ENCODE measurements around the gene DPP7.
A peak's percentile ranks its signal among the peaks of the same experiment; 100 is the strongest.

The DPP7 gene

DNA sequence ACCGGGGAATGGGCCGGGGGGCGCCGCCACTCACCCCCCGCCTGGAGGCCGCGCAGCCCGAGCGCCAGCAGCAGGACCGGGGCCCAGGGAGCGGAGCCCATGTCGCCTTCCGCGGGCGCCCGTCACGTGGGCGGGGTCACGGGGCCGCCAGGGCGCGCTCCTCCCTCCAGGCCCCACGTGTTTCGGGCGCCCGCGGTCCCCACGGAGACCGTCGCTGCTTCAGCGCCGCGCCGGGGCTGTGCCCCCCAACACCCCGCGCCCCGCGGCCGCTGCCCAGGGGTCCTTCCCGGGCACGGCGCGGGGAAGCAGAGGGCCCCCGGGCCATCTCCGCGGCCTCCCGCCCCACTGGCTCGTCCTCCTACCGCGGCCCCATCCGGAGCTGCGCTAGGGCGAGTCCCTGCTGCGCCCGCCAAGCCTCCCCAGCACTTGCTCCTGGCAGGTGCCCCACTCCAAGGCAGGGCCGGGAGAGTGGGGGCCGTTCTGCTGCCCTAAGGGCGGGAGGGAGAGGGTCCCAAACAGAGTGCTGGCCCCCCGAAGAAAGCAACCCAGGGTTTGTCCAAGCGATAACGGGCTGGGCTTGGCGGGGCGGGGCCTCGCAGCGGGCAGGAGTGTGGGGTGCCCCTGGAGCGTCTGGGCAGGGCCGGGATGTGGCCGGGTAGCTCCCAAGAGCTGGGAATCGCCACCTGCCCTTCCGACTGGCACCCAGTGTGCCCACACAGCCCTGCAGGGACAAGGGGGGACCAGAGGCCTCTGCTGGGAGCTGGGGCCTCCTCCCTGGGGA, at the start of gene DPP7:
Gene DPP7, minus strand, starts transcription at position 121 of the 781 bp plus-strand sequence. Its CDS starts 20 bp downstream, at position 101.
- DNase-seq (ENCODE audit: low read depth) = peak; percentile 73

DNA sequence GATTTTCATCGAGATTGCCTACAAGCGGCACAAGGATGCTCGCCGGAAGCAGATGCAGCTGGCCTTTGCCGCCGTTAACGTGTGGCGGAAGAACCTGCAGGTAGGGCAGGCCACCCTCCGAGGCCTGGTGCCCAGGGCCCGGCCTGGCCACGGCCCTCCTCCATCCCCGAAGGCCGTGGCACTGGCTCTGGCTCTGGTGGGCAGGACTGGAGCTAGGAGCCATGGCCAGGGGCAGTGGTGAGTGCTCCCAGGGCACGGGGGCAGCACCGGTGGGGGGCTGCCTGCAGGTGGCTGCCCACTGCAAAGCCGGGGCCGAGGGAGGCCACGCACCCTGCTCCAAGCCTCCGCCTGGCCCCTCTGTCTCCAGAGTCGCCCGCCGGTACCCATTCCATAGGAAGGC, 49.3 kb upstream of the DPP7 start:
- no peak for DNase-seq (ENCODE audit: low read depth)

DNA sequence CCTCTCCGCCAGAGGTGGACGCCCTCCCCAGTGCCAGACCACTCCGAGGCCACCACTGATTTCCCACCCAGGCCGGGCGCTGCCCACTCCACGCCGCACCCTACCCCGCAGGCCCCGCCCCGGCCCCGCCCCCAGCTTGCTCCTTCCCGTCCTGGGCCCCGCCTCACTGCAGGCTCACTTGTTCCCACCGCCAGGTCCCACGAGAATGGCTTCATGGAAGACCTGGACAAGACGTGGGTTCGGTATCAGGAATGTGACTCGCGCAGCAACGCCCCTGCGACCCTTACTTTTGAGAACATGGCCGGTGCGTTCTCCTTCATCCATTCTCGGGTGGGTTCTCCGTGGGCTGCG, 48.8 kb upstream of the DPP7 start:
- DNase-seq (ENCODE audit: low read depth) = no peak

DNA sequence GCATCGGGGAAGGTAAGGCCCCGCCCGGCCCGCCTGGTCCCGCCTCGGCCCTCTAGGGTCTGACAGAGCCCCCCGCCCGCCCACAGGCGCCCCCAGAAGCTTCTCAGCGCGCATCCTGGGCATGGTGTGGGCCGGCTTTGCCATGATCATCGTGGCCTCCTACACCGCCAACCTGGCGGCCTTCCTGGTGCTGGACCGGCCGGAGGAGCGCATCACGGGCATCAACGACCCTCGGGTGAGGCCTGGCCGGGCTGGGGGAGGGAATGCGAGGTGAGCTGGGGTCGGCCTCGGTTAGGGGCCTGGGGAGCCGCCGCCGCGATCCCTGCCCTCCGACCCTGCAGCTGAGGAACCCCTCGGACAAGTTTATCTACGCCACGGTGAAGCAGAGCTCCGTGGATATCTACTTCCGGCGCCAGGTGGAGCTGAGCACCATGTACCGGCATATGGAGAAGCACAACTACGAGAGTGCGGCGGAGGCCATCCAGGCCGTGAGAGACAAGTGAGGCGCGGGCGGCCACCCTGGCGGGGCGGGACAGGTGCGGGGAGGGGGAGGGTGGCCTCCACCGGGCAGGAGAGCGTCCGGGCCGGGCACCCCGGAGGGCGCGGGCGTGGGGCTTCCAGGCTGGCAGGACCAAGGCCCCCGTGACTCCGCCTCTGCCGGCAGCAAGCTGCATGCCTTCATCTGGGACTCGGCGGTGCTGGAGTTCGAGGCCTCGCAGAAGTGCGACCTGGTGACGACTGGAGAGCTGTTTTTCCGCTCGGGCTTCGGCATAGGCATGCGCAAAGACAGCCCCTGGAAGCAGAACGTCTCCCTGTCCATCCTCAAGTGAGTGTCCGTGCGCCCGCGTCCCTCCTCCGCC, 48.2 kb upstream of the DPP7 start:
- DNase-seq (ENCODE audit: low read depth) = no peak

DNA sequence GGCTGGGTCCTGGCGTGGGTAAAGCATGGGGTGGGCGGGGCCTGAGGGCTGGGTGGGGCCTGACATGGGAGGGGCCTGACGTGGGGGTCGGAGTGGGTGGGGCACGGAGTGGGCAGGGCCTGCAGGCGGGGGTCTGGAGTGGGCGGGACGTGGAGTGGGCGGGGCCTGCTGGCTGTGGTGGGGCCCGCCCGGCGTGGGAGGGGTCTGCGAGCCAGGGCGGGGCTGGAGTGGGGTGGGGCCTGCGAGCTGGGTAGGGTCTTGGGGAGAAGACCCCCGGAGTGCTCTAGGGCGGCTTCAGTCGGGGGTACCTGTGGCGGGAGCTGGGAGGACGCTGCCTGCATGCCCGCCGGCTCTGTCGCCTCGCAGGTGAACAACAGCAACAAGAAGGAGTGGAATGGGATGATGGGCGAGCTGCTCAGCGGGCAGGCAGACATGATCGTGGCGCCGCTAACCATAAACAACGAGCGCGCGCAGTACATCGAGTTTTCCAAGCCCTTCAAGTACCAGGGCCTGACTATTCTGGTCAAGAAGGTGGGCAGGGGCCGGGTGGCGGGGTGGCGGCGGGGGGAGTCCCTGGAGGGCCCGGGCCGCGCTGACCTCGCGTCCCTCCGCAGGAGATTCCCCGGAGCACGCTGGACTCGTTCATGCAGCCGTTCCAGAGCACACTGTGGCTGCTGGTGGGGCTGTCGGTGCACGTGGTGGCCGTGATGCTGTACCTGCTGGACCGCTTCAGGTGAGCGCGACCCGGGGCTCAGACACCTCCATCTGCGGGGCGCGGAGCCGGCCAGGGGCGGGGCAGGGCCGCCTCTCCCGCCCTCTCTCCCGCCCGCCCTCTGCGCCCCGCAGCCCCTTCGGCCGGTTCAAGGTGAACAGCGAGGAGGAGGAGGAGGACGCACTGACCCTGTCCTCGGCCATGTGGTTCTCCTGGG, 47.3 kb upstream of the DPP7 start:
- DNase-seq (ENCODE audit: low read depth) = no peak

DNA sequence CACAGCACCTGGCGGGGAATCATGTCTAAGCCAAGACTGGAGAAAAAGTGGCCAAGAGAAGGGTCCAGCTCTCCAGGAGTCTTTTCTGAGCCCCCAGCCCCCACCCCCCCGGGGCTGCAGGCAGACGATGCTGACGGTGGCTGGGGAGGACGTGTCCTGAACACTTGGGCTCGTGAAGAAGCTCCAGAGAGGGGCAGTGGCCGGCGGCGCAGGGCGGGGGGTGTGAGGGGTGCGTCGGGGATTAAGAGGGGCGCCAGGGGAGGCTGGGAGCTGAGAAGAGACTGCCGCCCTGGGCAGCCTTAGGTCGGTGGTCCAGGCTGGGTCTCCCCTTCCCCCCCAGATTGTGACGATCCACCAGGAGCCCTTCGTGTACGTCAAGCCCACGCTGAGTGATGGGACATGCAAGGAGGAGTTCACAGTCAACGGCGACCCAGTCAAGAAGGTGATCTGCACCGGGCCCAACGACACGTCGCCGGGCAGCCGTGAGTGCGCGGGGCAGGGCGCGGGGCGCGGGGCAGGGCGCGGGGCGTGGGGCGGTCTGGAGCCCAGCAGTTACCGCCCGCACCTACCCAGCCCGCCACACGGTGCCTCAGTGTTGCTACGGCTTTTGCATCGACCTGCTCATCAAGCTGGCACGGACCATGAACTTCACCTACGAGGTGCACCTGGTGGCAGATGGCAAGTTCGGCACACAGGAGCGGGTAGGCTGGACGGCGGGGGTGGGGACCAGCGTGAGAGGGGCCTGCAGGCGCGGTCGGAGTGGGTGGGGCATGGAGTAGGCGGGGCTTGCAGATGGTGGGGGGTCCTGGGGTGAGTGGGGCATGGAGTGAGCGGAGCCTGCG, 46.4 kb upstream of the DPP7 start:
- no peak for DNase-seq (ENCODE audit: low read depth)

DNA sequence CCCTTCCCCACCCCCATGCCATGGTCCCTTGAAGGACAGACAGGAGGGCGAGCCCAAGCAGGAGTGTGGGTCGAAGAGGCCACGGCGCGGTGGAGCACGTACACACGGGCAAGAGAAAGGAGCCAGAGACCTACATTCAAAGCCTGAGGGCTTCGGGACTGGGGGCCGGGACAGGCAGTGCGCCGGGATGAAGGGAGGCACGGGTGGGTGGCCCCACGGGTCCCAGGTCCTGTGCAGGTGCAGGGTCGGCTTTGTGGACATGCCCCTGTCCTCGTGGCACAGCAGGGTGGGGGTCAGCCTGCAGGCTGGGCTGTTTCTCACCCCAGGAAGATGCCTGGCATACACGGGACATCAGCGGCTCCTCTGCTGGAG, 45.5 kb upstream of the DPP7 start:
- no peak for DNase-seq (ENCODE audit: low read depth)

DNA sequence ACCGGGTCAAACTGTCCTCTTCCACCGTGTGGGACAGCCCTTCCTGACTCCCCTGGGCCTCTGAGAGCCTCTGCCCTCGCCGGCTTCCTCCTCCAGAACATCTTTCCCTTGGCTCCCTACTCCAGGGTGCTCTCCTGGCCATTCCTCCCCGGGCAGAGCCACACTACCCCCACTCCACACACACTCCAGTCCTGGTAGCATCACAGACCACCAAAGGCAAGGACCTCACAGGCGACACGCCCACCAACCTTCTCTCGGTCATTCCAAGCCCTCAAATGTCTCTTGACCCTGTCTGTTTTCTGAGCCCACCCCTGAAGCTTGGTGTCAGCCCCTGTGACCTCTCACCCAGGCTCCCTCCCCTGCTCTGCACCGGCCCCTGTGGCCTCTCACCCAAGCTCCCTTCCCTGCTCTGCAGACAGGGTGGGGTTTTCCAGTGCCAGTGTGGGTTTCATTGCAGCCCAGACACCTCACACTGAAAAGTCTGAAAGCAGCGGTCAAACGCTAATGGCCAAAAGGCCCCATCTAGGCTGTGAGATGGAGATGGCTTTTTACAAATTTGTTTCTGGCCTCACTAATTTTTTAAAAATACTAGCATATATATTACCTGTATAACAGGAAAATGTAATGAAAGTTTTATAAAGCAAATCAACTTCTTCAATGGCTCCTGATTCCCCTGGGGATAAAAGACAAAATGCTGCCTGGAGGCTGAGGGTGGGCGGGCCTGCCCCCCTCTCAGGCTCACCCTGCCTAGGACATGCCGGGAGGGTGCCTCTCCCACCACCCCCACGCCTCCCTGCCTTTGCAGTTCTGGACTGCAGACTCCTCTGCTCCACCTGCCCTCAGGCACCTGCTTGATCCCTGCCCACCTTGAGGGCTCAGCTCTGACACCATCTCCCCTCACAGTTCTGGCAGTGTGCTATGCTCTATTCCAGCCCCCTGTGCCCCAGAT, 44.8 kb upstream of the DPP7 start:
- no peak for DNase-seq (ENCODE audit: low read depth)

DNA sequence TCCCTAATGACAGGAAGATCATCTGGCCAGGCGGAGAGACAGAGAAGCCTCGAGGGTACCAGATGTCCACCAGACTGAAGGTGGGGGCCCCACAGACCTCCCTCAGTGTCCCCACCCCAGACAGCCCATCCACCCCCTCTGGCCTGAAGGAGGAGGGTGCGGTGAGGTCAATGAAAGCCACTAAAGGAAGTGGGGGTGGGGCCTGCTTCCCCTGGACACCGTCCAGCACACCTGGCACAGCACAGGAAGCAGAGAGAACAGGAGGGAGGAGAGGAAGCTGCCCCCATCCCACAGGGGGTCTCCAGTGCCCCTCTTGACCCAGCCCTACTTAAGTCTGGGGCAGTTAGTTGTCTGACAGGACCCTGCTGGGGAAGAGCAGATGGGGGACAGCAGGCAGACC, 44.1 kb upstream of the DPP7 start:
- DNase-seq (ENCODE audit: low read depth) = no peak

DNA sequence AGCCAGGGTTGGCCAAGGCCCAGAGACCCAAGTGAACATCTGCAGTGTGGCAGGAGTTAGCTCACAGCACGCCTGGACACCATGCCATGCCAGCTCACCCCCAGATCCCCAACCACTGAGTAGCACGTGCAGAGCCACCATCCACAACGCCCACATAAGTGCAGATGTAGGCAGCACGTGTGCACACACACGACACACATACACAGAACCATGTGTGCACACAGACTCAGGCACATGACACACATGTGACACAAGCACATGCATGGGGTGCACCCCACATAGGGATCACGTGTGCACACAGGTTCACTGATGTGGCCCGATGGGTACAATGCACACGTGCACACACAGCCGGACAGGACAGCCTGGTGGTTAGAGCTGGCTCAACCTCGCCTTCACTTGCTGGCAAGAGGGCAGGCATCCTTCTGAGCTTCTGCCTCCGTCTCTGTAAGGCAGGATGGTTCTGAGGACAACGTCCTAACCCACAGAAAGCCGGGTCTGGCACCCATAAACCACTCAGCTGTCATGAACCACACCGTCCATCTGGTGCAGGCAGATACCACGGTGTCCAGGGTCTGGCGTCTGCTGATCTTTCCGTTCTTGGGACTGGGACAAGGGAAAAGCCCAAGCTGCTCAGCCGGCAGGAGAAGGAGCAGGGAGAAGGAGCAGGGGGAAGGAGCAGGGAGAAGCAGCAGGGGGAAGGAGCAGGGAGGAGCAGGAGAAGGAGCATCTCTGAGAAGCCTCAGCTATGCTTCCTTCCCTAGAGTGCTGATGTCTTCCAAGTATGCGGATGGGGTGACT, 43.3 kb upstream of the DPP7 start:
- DNase-seq (ENCODE audit: low read depth) = no peak

DNA sequence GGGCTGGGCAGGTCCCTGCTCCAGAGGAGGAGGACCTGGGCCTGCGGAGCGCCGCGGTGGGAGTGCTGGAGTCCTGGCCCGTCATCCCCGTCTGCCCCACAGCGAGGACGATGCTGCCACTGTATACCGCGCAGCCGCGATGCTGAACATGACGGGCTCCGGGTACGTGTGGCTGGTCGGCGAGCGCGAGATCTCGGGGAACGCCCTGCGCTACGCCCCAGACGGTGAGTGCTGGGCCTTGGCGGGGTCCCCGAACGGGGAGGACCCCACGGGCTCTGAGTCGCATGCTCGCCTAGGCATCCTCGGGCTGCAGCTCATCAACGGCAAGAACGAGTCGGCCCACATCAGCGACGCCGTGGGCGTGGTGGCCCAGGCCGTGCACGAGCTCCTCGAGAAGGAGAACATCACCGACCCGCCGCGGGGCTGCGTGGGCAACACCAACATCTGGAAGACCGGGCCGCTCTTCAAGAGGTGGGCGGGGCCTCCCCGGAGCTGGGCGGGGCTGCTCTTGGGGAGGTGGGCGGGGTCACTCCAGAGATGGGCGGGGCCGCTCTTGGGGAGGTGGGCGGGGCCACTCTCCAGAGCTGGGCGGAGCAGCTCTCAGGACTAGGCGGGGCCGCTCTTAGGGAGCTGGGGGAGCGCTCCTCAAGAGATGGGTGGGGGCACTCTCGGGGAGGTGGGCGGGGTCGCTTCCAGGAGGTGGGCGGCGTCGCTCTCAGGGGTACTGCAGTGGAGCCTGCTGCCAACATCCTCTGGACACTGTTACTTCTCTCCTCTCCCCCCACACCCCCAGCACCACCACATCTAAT, 42.2 kb upstream of the DPP7 start:
- DNase-seq (ENCODE audit: low read depth) = peak; percentile 40

DNA sequence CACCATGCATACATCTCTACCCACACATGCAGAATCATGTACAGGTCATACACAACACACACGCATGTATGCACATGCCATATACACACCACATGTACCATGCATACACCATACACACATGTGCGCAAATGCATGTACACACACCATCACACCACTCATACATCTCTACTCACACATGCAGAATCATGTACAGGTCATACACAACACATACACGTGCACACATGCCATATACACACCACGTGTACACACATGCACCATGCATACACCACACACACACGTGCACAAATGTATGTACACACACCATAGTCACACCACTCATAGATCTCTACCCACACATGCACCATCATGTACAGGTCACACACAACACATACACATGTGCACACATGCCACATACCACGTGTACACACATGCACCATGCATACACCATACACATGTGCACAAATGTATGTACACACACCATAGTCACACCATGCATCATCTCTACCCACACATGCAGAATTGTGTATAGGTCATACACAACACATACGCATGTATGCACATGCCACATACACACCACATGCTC, 38.4 kb upstream of the DPP7 start:
- DNase-seq (ENCODE audit: low read depth) = no peak

DNA sequence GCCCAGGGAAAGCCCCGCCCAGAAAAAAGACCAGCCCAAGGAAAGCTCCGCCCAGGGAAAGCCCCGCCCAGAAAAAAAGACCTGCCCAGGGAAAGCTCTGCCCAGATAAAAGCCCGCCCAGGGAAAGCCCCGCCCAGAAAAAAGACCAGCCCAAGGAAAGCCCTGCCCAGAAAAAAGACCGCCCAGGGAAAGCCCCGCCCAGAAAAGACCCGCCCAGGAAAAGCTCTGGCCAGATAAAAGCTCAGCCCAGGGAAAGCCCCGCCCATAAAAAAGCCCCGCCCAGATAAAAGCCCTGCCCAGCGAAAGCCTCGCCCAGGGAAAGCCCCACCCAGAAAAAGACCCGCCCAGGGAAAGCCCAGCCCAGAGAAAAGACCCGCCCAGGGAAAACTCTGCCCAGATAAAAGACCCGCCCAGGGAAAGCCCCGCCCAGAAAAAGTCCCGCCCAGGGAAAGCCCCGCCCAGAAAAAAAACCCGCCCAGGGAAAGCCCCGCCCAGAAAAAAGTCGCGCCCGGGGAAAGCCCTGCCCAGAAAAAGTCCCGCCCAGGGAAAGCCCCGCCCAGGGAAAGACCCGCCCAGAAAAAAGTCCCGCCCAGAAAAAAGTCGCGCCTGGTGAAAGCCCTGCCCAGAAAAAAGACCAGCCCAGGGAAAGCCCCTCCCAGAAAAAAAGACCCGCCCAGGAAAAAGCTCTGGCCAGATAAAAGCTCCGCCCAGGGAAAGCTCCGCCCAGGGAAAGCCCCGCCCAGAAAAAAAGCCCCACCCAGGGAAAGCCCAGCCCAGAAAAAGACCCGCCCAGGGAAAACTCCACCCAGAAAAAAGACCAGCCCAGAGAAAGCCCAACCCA, 36.3 kb upstream of the DPP7 start:
- no peak for DNase-seq (ENCODE audit: low read depth)

DNA sequence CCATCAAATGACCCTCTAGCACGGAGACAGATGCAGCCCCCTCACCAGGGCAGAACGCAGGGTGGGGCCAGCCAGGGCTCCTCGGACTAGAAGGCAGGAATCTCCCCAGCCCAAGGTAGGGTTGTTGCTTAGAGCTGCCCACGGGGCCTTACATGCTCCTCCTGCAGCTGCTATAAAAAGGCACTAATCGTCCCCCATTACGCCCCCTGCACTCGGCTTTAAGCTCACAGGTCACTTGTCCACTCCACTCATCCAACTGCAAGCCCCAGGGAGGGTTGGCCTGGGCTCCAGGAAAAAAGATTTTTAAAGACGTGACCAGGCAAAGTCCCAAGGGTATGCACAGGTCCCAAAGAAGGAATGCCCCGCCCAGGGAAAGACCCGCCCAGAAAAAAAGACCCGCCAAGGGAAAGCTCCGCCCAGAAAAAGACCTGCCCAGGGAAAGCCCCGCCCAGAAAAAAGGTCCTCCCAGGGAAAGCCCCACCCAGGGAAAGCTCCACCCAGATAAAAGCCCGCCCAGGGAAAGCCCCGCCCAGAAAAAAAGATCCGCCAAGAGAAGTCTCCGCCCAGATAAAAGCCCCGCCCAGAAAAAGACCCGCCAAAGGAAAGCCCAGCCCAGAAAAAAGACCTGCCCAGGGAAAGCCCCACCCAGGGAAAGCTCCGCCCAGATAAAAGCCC, 35.5 kb upstream of the DPP7 start:
- no peak for DNase-seq (ENCODE audit: low read depth)

DNA sequence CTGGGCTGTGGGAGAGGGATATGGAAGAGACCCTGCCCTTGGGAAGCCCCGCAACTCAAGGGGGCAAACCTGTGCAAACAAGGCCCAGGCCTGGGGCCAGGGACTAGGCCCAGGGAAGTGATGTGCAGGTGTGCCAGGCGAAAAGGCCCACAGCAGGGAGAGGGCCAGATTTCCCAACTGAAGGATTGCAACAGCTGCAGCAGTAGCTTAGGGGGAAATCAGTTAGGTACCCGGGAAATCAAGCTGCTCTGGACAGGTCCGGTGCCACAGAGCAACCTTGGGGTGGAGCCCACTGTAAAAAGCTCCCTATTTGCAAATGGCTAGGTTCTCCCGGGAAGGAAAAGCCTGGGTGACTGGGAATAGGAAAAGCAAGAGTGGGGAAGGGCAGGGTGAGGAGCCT, 34.8 kb upstream of the DPP7 start:
- DNase-seq (ENCODE audit: low read depth) = no peak

DNA sequence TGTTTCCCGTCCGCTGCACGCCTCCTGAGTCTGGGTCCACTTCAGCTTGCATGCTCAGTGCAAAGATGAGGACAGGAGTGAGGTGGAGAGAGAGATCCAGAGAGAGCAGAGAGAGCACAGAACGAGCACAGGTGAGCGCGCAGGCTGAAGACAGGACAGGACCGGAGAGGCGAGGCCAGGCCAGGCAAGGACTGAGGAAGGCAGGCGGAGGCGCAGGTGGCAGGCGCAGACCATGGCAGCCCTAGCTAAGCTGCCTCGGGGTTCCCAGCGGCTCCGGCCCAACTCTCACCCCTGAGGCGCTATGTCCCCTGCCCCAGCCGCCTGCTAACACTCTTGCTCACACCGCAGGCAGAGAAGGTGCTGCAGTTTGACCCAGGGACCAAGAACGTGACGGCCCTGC, 34.1 kb upstream of the DPP7 start:
- no peak for DNase-seq (ENCODE audit: low read depth)

DNA sequence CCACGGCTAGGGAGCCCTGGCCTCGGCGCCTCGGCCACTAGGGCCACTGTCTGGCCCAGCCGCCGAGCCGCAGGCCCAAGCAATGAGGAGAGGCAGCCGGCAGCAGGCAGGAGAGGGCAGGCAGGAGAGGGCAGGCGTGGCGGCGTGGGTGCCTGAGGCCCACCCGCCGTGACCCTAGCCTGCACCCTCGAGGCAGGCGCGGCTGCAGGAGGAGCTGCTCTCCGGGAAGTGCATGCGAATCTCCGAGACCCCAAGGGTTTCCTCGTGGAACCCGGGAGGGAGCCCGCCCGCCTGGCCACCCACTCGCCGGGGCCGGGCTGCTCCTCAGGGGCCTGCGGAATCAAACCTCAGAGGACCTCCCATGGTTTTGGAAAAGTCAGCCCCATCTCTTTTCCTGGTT, 33.7 kb upstream of the DPP7 start:
- DNase-seq (ENCODE audit: low read depth) = no peak

All from stimulated activated CD8-positive, alpha-beta memory T cell treated with anti-CD3 and anti-CD28 coated beads, Interleukin-4, amount 100 ng/mL, for 24 hours (primary cell).